Activated gamma-delta T cell (primary cell): Measurements from ENCODE around the gene DERL2.

Experiments used
- DNase-seq: peaks from one replicate; lab custom pipeline; 2025; lab: John Stamatoyannopoulos, UW

Gene DERL2

DNA sequence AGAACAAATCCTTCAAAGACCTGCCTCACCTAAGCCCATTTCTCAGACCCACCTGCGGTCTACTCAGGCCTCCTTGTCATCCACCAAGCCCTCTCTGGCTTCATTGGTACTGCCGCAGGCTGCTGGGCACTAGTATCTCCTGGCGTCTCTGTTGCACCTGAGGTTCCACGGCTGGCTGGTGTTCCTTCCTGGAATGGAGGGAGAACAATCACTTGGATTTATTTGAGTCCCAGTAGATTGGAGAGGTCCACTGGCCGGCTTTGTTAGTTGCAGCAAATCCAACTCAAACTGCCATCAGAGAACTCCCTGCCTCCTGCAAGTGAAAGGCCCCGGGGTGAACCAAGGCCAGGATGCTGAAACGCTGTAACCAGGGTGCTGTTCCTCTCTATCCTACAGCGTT, 15.7 kb upstream of the DERL2 start:
- no peak for DNase-seq

DNA sequence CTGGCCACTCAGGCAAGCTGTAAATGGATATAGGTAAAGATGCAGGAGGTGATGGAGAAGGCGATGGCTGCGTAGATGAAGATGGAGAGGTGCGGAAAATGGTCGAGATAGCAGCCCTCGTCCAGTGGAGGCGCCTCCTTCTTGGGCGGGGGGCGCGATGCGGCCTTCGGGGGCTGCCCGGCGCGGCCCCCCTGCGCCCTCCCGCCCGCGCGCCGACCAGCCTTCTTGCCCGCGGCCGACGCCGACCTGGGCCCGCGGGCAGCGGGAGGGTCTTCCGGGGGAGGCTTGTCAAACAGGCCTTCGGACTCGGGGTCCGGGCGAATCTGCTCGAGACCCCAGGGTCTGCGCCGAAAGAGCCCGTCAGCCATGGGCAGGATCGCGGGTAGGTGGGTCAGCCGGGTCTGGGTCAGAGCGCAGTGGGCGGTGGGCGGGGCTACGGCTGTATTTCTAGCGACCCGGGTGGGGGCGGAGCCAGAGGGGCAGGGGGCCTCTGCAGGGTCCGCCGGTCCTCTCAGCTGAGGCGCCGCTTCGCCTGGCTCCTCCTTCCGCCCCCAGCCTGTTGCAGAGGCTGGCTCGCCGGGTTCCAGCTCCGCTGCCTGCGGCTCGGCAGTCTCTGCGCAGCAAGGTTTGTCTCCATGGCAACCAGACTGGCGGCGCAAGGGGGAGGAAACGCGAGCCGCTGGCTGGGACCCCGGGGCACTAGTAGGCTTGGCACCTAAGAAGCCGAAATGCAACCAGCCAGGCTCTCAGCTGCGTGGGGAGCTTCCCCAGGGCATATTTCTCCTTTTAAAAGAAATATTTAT, 14.8 kb upstream of the DERL2 start:
- DNase-seq = peak; percentile 68

DNA sequence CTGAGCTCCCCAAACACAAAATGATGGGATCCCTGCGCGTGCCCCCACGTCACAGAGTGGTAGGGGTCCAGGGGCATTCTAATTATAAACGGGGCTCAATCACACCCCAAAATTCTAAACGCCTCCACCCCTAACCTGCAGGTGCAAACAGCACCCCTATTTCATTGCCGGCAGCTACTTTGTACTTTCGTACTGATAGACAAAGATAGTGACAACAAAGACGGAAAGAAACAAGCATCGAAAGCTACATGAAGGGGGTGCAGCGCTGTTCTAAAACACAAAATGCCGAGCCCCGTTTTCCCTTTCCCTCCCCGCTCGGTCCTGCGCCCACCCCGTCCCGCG, 14.2 kb upstream of the DERL2 start:
- DNase-seq = no peak

DNA sequence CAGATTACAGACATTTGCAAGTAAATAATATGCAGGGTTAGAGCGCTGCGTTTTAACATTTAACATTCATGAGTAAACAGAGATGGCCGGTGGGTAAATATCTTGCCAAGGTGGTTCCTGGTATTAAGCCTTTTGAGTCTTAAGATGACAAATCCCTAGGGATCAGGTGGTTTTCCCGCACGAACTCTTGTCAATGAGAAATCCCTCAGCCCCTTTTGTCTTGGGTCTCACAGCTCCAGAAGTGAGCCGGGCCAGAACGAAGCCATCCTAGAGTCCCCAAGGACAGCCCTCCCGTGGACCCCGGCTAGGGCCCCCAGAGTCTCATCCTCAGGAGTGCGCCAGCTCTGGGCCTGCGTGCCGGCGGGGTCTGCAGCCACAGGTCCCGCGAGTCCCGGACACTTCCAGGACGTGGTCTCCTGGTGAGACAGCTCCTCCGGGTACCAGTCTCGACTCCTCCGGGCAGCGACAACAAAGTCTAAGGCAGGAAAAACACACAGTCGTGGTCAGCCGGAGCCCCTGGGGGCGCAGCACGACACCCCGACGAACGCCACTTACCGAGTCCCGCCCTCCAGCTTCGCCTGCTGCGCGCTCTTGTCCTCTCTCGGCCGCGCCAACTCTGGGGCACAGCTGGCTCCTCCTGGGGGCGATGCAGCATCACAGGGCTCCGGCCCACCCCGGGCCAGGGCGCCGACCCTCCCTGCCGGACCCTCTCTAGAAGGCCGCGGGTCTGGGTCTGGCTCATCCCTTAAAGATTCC, 13.7 kb upstream of the DERL2 start:
- DNase-seq = no peak

DNA sequence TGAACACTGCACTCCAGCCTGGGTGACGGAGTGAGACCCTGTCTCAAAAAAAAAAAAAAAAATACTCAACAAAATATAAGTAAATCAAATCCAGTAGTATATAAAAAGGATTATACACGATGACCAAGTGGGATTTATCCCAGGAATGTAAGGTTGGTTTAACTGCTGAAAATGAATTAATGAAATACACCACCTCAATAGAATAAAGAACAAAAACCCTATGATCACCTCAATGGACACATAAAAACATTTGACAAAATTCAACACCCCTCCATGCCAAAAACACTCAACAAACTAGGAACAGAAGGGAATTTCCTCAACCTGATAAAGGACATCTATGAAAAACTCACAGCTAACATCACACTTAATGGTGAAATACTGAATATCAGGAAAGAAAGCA, 7.0 kb upstream of the DERL2 start:
- no peak for DNase-seq

DNA sequence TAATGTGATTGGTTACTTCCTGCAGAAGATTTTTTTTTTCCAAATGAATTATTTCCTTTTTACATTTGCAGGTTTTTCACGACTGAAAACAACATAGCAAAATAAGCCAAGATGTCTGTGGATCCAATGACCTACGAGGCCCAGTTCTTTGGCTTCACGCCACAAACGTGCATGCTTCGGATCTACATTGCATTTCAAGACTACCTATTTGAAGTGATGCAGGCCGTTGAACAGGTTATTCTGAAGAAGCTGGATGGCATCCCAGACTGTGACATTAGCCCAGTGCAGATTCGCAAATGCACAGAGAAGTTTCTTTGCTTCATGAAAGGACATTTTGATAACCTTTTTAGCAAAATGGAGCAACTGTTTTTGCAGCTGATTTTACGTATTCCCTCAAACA, 2.8 kb upstream of the DERL2 start:
- DNase-seq = no peak

DNA sequence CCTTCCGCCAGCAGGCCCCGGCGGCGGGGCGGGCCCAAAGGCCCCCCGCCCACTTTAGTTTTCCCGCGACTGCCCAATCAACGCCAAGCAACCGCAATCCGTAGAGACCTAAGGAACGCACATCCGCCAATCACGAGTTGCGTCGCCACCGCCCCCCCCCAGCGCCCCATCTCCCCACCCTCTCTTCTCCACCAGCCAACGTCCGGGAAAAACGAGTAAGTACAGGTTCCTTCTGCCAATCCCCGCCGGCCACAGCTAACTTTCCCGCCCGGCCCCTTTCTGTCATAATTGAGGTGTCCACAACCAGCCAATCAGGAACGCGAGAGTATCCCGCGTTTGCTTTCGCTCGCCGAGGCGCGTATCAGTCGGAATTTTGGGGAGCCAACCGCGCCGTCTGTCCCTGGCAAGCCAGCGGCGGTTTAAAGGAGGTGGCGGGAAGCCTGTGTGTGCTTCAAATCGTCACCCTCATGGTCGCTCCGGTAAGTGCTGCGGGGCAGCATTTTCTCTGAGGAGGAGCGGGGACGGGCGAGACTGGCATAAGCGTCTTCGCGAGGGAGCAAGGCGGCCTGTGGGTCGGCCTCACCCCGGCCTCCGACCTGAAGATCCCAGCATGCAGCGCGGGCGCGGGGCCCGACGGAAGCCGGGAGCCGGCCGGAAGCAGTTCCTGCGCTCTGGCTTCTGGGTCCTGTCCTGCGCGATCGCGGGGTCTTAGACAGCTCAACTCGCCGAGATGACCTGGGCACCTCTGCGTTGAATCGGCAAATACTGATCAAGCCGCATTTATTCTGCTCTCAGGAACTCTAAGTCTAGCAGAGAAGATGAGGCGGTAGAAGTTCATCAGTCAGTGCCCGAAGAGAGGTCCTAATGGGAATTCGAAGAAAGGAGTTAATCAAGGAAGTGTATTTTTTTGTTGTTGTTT, 487 bp upstream of the DERL2 start, which contains the start of gene MIS12:
MIS12 (plus strand) TSS at position 361 of the 919 bp plus-strand sequence. CDS start 2,297 bp downstream, outside the sequence.
- DNase-seq = peak; percentile 96

DNA sequence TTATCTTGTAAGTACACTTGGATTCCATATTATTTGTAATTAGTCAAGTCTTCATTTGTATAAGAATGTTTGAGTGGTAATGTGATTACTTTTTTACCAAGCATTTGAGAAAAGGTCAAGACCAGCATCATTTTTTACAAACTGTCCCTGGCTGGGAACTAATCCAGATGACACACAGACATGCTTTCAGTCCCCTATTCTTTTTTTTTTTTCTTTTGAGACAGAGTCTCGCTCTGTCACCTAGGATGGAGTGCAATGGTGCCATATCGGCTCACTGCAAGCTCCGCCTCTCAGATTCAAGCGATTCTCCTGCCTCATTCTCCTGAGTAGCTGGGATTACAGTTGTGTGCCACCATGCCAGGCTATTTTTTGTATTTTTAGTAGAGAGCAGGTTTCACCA, 4.5 kb downstream of the DERL2 start:
- DNase-seq = no peak

DNA sequence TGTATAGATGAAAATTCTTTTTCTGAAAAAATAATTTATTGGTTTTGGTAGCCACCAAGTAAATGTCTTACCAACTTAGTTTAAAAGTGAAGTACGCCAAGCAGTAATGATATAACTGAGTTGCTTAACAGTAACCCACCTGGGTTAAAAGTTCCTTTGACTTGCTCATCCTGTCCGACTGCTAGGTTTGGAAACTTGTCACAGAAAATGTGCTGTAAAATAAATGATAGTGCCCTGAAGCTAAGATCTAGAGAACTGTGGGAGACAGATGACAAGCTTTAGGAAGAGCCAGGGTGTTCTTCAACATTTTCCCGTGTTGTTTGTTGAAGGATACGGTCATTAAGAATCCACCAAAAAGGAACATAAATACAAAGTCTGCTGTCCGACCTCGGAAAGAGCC, 5.0 kb downstream of the DERL2 start:
- DNase-seq = no peak

DNA sequence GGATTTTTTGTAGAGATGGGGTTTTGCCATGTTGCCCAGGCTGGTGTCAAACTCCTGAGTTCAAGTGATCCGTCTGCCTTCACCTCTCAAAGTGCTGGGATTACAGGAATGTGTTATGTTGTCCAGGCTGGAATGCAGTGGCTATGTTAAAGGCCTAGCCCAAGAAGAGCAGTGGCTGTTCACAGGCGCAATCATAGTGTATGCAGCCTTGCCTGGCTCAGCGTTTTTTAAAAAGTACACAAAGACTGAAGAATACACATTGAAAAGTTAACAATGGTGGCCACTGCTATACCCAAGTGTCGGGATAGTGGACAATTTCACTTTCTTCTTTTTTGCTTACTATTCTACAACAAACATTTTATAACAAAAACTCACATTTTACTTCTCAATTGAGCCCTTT, 7.0 kb downstream of the DERL2 start:
- no peak for DNase-seq

DNA sequence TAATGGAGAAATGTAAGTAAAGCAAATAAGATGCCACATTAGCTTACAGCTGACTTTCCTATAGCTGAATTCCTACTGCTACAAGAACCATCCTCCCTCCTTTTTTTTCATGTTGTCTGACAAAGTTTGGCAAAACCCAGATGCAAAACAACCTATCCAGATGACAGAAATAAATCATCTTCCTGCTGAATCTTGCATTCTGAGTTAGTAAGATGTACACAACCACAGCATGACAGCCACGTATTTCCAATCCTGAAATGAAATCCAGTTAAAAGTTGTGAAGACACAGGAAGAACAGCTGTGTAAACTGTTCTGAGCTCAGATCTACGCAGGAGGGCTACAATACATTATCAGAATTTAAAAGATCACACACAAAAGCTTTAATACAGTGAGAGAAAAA, 12.1 kb downstream of the DERL2 start:
- DNase-seq = no peak

DNA sequence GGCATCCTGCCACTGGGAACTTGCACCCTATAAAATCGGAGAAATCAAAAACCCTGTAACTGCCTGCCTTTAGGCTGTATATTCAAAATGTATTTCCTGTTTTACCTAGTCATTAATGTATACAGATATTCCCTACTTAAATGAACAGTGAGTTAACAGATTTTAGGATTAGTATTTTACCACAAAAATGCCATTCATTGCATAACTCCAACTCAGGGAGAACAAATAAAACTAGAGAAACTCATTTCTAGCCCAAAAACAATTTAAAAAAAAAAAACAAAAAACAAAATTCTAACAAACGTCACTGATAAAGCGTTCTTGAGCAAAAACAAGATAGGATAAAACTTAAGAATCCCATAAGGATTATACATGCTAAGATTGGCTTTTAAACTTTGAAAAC, 13.5 kb downstream of the DERL2 start:
- no peak for DNase-seq

DNA sequence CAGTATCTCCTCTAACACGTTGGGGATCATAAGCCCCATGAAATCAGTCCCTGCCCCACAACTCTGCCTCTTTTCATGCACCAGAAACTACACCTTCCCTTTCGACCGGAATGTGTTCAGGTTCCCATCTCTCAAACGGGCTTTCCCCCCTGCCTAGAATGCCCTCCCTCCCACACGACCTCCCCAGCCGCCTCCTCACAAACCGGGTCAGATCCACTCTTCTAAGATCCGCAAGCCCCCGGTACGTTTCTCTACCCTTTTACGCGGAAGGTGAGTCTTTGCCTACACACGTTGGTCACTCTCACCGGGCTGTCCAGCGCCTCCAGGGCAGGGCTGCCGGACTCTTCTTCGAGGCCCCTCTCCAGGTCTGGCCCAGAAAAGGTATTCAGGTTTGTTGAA, 17.9 kb downstream of the DERL2 start:
- no peak for DNase-seq

DNA sequence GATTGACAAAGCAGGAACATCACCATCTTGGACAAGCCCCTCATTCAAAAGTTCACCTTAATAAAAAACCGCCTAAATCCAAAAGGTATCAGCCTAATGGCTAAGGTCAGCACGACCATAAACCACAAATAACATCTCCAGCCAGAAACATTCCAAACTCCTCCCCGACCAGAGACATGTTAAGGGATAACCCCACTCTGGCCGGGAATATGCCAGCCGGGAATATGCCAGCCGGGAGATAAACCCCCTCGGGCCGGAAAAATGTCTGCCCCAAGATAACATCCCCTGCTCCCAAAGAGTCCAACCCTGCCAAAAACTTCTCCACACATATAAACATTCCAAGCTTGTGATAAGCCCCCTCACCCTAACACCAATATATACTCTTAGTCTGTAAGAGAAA, 18.6 kb downstream of the DERL2 start:
- DNase-seq = no peak

DNA sequence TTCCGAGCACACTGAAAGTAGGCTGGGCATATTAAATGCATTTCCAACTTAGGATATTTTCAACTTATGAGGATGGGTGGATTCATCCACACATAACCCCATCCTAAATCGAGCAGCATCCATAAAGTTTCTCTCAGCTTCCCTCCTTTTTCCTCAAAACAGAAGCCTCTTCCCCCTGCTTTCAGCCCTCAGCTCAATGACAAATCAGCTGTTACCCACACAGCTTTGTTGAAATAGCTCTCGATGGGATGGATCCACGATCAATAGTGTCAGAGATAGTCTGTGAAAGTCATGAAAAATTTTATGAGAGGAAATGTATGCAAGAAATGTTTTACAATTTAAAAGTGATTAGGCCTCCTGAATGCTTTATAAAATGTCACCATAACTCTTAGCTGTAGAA, 19.7 kb downstream of the DERL2 start:
- no peak for DNase-seq

DNA sequence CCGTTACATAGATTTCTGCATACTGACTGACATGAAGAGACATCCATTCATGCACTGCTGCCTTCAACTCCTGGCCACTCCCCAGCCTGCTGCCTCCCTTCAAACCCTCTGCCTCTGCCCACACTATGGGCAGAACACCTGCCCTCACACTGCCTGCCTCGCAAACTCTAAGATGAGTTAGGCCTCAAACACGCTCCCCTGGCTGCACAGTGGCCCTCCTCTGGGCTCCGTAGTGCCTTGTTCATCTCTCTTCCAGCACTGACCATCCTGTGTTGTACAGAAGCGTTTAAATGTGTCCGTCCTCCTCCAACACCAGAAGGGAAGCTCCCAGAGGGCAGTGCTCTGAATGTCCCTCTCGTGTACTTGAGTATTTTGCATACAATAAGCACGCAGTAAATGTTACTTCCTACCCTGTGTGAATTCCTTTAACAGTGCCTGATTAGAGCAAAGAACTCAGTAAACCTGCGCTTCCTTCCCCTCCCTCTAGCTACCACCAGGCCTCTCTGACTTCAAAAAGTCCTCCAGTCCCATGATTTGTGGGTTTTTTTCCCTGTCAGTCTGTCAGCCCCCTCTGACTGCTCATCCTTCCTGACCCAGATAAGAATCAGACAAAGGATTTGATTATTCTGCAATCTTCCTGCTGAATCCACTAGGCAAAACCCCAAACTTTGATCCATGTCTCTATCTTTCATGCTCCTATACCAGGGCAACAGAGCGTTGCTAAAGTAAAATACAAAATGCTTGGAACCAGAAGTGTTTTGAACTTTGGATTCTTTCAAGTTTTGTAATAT, 21.1 kb downstream of the DERL2 start:
- DNase-seq = no peak

DNA sequence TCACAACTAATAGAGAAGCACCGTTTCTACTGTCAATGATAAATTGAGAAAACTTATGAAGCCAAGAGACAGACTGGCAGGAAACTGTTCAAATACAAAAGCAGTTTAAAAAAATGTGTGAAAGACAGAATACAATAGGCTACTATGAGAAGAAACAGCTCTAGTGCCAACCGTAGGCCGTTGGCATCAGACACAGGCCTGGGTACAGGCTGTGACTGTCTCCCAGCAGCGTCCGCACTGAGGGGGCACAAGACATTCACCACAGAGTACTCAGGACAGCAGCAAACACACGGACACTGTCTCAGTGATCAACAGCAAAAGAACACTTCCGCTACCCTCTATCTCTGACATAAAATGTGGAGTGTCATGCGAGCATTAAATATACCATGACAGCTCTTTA, 39.2 kb downstream of the DERL2 start:
- no peak for DNase-seq

DNA sequence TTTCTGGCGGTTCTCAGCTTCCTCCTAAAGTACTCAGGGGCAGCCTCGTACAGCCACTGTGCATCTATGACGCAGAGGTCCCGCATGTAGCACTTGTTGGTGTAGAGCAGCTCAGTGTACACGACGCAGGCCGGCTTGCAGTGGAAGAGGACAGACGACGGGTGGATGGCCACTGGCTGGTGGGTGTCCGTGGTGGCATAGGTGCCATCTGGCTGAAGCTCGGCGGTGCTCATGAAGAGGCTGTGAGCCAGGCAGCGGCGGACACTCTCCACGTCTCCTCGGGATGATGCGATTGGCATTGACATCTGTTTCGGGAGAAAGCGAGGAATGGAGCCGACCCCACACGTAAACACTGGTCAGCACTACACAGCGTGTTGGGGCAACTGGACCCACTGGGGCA, 41.8 kb downstream of the DERL2 start:
- DNase-seq = no peak

DNA sequence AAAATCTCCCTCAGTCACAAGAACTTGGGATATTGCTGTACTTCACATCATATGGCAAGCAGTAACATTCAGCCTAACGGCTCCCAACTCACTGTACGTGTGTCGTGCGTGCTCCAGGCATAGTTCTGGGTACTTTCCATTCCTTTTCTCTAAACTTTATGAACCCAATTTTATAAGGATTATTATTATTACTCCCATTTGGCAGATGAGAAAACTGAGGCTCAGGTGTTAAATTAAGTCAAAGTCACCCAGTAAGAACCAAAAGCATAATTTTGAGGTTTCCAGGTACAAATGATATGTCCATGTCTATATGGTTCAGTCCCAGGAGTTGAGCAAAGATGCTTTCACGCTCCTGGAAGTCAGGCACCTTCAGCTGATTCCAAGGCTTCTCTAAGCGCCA, 42.2 kb downstream of the DERL2 start:
- DNase-seq = no peak

DNA sequence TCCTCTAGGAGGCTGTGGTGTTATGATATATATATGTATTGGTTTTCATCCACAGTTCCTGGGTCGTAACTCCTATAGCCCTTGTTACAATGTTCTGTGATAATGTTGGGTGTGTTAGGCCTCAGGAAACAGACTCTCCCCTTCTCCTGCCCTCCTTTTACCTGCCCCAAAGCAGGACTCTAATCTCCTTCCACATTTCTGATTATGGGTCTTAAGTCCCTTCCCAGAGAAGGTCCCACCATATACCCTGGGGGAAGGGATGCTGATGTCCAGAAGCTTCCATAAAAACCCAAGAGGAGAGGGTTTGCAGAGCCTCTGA, 46.6 kb downstream of the DERL2 start:
- DNase-seq = no peak

DNA sequence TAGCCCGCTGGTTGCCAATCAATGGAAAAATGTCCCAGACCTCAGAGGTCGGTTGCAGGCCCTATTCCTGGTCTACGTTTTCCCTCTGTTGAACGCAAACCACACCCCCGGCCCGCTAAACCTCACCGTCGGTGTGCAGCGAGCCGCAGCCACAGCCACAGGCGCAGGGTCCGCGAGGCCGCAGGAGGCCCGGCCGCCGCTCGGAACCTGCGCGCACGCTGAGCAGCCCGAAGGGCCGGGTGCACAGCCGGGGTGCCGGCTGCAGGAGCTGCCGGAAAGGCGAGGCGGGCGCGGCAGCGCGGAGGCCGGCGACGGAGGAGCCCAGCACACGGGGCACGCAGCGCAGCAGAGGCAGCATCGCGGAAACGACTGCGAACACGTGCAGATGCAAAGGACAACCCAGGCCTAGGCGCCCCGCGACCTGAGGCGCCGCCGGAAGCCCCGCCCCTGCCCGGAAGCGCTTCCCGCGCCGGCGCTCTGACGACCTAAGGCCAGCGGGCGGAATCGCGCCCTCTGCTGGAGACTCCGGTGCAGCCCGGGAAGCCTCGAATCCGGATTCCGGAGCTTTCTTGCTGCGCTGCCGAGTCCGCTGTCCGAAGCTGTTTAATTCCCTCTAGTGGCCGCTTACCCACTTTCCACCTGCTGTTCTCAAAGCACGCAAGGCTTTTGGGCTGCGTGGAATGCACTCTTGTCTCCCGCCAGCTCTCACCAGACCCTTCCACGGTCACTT, 47.1 kb downstream of the DERL2 start, which contains the start of gene C1QBP:
C1QBP (minus strand) TSS at position 440 of the 730 bp plus-strand sequence; CDS start at position 358, 82 bp downstream.
- peak; percentile 81 for DNase-seq
